Measurements from ENCODE around the gene ARSH. TPM values are rescaled to one million over a fixed set of nuclear protein-coding genes. Genes with fewer than 3 reads are reported as not detected.
"Not testable (repeated sequence)": the region's sequence is repeated elsewhere in the genome, so short reads cannot be mapped to it uniquely, and the experiment has no call there.

ARSH gene
- polyA plus RNA-seq, 1 donor from 2014 or later, result not detected

DNA sequence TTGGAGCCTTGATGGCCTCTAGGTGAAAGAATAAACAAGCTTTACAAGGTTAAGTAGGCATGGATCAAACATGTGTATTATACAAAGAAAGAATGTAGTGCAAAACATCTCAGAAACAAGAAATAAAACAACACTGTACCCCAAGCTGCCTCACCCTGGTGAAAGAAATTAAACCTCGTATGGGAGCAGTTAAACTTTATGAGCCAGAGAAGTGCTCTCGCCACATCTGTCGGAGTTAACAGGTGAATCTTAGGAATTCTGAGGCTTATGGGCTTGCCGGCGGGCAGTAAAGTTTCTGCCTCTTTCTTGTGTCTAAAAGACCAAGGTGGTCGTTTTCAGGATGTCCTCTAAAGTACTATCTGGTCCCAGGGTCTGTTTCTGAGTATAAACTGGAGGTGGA is 34.0 kb upstream of the ARSH start:
- Histone ChIP-seq H4K20me1 (ENCODE audit: insufficient read depth) (no peaks in the 10 kb centered on the region), H2AFZ (ENCODE audit: low read depth, low read length) (no peak overlapping the region), H3K9me3 (ENCODE audit: low read length) (no peaks in the 10 kb centered on the region), H3K9ac (ENCODE audit: low read length) (no peak overlapping the region), H3K27ac (ENCODE audit: low read length) (no peak overlapping the region), H3K27me3 (ENCODE audit: insufficient read depth, low read depth, low read length) (no peaks in the 10 kb centered on the region), H3K36me3 (ENCODE audit: insufficient read depth, low read length) (no peaks in the 10 kb centered on the region), H3K4me3 (ENCODE audit: low read length) (no peak overlapping the region), H3K9me2 (ENCODE audit: insufficient read depth, low read length) (no peaks in the 10 kb centered on the region), H3K4me2 (ENCODE audit: low read length) (no peak overlapping the region), H3K79me2 (replicated peaks; ENCODE audit: insufficient read depth, low read length) (no peaks in the 10 kb centered on the region), H3F3A (ENCODE audit: insufficient read depth, low read length, poor library complexity, severe bottlenecking) (no peaks in the 10 kb centered on the region)
- TF ChIP-seq POLR2AphosphoS5 (IDR thresholded peaks at IDR 0.05) (no peak), EZH2 (IDR thresholded peaks at IDR 0.05; ENCODE audit: borderline replicate concordance, insufficient read depth, low read length, poor library complexity, severe bottlenecking) (no peak), EP300 (conservative IDR thresholded peaks at IDR 0.05; ENCODE audit: poor library complexity, severe bottlenecking) (no peak), TAF1 (IDR thresholded peaks at IDR 0.05; ENCODE audit: low read depth) (no peak), RAD21 (conservative IDR thresholded peaks at IDR 0.05) (no peak), CTCF (IDR thresholded peaks at IDR 0.05; ENCODE audit: poor library complexity, severe bottlenecking) (no peak), SMC3 (conservative IDR thresholded peaks at IDR 0.05; ENCODE audit: poor library complexity) (no peak), MXI1 (conservative IDR thresholded peaks at IDR 0.05; ENCODE audit: poor library complexity, severe bottlenecking) (no peak), REST (IDR thresholded peaks at IDR 0.05; ENCODE audit: borderline replicate concordance) (no peak)

DNA sequence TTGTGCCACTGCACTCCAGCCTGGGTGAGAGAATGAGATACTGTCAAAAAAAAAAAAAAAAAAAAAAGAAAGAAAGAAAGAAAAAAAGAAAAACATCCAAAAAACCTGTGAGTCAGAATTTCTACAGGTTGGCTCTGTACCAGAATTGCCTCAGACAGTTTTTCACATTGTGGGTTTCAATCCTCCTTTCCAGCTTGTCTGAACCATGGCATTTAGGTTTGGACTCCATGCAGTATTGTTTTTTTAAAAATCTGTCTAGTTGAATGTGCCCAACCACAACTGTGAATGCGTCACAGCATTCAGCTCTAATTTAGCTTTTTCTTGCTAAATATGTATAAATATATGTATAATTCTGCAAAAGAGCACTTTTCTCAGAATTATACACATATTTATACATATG is 31.4 kb upstream of the ARSH start:
- H3K4me2 ChIP-seq (ENCODE audit: low read length), result no peak overlapping the region
- no peak for TF ChIP-seq TAF1 (IDR thresholded peaks at IDR 0.05; ENCODE audit: low read depth)
- TF ChIP-seq EZH2 (IDR thresholded peaks at IDR 0.05; ENCODE audit: borderline replicate concordance, insufficient read depth, low read length, poor library complexity, severe bottlenecking), result no peak
- no peak for TF ChIP-seq RAD21 (conservative IDR thresholded peaks at IDR 0.05)
- no peak for TF ChIP-seq REST (IDR thresholded peaks at IDR 0.05; ENCODE audit: borderline replicate concordance)
- TF ChIP-seq POLR2AphosphoS5 (IDR thresholded peaks at IDR 0.05), result no peak
- TF ChIP-seq EP300 (conservative IDR thresholded peaks at IDR 0.05; ENCODE audit: poor library complexity, severe bottlenecking), result no peak
- TF ChIP-seq MXI1 (conservative IDR thresholded peaks at IDR 0.05; ENCODE audit: poor library complexity, severe bottlenecking), result no peak
- TF ChIP-seq CTCF (IDR thresholded peaks at IDR 0.05; ENCODE audit: poor library complexity, severe bottlenecking), result no peak
- TF ChIP-seq SMC3 (conservative IDR thresholded peaks at IDR 0.05; ENCODE audit: poor library complexity), result no peak
- no peaks in the 10 kb centered on the region for H3K9me2 ChIP-seq (ENCODE audit: insufficient read depth, low read length)
- no peak overlapping the region for H2AFZ ChIP-seq (ENCODE audit: low read depth, low read length)
- no peak overlapping the region for H3K9ac ChIP-seq (ENCODE audit: low read length)
- no peaks in the 10 kb centered on the region for H3F3A ChIP-seq (ENCODE audit: insufficient read depth, low read length, poor library complexity, severe bottlenecking)
- H3K4me3 ChIP-seq (ENCODE audit: low read length), result no peak overlapping the region
- H3K9me3 ChIP-seq (ENCODE audit: low read length), result no peaks in the 10 kb centered on the region
- H3K27ac ChIP-seq (ENCODE audit: low read length), result no peak overlapping the region
- no peaks in the 10 kb centered on the region for H3K36me3 ChIP-seq (ENCODE audit: insufficient read depth, low read length)
- no peaks in the 10 kb centered on the region for H4K20me1 ChIP-seq (ENCODE audit: insufficient read depth)
- H3K79me2 ChIP-seq (replicated peaks; ENCODE audit: insufficient read depth, low read length), result no peaks in the 10 kb centered on the region
- no peaks in the 10 kb centered on the region for H3K27me3 ChIP-seq (ENCODE audit: insufficient read depth, low read depth, low read length)

- not testable (repeated sequence) for H4K20me1 ChIP-seq (ENCODE audit: insufficient read depth); H3K4me2 ChIP-seq (ENCODE audit: low read length); H3K4me3 ChIP-seq (ENCODE audit: low read length); H3F3A ChIP-seq (ENCODE audit: insufficient read depth, low read length, poor library complexity, severe bottlenecking); H3K9me3 ChIP-seq (ENCODE audit: low read length); H3K27ac ChIP-seq (ENCODE audit: low read length); H3K36me3 ChIP-seq (ENCODE audit: insufficient read depth, low read length); H3K79me2 ChIP-seq (replicated peaks; ENCODE audit: insufficient read depth, low read length); H3K9me2 ChIP-seq (ENCODE audit: insufficient read depth, low read length); H2AFZ ChIP-seq (ENCODE audit: low read depth, low read length); H3K27me3 ChIP-seq (ENCODE audit: insufficient read depth, low read depth, low read length); H3K9ac ChIP-seq (ENCODE audit: low read length)
Observed at GRCh38 chrX:2978639-2979038, 27.7 kb upstream of the ARSH start.
